ENCODE data around the gene SYF2. TPM values are rescaled to one million over a fixed set of nuclear protein-coding genes. Genes with fewer than 3 reads are reported as not detected.

The SYF2 gene
- total RNA-seq, 1 donor from 2014 or later = 38.4 TPM

DNA sequence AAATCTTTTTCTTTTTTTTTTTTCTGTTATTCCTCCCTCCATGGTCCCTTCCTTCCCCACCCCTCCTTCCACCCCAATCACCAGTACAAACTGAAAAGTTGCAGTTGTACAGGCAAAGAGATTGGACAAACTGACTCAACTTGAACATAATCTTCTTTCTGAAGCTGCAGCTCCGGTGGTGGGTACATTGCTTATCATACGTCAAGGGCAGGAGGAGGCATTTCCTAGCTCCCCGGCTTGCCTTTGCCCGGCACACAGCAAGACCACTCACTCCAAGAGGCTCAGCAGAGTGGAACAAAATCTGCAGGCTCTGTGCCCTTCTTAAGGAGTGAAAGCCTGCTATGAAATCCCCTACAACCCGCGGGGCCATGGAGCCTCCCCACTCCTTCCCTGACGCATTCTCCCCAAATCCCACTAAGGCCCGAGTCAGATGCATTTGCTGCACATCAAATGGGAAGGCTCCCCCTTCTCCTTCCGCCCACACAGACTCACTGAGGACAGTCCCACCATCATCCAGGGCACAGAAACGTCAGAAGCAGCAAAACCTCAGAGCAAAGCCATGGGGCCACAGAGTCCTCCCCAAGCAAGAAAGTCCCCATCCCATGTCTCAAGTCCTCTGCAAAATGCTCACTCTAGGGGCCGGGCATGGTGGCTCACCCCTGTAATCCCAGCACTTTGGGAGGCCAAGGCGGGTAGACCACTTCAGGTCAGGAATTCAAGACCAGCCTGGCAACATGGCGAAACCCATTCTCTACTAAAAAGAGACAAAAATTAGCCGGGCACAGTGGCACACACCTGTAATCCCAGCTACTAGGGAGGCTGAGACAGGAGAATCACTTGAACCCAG lies 45.9 kb downstream of the SYF2 start:
- Mint-ChIP-seq H3K27ac (ENCODE audit: unreplicated experiment) (no peak overlapping the region), H3K27me3 (ENCODE audit: unreplicated experiment) (peaks cover 7% of the 10 kb centered on the region), H3K4me1 (ENCODE audit: unreplicated experiment) (peaks cover 6% of the 10 kb centered on the region), H3K9me3 (ENCODE audit: unreplicated experiment) (no peaks in the 10 kb centered on the region), H3K4me3 (ENCODE audit: unreplicated experiment) (no peak overlapping the region), H3K36me3 (ENCODE audit: unreplicated experiment) (no peaks in the 10 kb centered on the region)
- TF ChIP-seq, protein P1, sequence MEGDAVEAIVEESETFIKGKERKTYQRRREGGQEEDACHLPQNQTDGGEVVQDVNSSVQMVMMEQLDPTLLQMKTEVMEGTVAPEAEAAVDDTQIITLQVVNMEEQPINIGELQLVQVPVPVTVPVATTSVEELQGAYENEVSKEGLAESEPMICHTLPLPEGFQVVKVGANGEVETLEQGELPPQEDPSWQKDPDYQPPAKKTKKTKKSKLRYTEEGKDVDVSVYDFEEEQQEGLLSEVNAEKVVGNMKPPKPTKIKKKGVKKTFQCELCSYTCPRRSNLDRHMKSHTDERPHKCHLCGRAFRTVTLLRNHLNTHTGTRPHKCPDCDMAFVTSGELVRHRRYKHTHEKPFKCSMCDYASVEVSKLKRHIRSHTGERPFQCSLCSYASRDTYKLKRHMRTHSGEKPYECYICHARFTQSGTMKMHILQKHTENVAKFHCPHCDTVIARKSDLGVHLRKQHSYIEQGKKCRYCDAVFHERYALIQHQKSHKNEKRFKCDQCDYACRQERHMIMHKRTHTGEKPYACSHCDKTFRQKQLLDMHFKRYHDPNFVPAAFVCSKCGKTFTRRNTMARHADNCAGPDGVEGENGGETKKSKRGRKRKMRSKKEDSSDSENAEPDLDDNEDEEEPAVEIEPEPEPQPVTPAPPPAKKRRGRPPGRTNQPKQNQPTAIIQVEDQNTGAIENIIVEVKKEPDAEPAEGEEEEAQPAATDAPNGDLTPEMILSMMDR (IDR thresholded peaks at IDR 0.05) = no peak
- no peak for DNase-seq (ENCODE audit: extremely low spot score, unreplicated experiment)

DNA sequence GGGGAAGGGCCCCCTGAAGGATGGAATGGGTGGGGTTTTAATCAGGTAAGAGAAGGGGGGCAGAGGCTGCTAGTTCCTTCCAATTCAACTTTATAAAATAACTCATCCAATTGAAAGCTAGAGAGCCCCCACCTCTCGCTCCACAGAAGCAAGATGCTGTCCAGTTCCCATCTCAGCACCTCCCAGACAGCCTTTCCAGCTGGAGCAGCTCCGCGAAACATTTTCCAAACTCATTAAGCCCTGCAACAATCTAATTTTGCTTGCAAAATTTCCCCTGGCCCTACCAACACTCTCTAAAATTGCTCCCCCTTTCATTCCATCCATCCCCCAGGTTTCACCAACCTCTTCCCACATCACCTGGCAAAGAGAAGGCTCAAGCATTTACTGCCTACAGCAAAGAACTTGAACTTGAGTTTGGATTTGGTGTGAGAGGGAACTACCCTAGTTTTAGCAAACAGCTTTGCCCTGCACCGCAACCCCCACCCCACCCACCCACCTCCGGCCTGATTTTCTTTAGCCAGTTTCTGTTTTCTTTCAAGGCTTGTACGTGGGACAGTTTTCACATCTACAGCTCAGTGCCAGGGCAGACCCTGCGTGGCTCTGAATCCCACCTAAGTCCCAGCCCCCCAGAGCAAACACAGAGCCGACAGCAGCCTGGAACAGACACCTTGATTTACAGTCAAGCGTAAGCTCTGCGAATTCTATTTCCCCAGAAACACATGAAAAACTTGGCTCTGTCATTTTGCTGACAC lies 46.7 kb downstream of the SYF2 start:
- TF ChIP-seq, protein P1 (IDR thresholded peaks at IDR 0.05) = no peak
- no peak overlapping the region for H3K27ac Mint-ChIP-seq (ENCODE audit: unreplicated experiment)
- peaks cover 5% of the 10 kb centered on the region for H3K27me3 Mint-ChIP-seq (ENCODE audit: unreplicated experiment)
- H3K36me3 Mint-ChIP-seq (ENCODE audit: unreplicated experiment) = no peaks in the 10 kb centered on the region
- H3K9me3 Mint-ChIP-seq (ENCODE audit: unreplicated experiment) = no peaks in the 10 kb centered on the region
- peaks cover 6% of the 10 kb centered on the region for H3K4me1 Mint-ChIP-seq (ENCODE audit: unreplicated experiment)
- no peak overlapping the region for H3K4me3 Mint-ChIP-seq (ENCODE audit: unreplicated experiment)
- DNase-seq (ENCODE audit: extremely low spot score, unreplicated experiment) = no peak

DNA sequence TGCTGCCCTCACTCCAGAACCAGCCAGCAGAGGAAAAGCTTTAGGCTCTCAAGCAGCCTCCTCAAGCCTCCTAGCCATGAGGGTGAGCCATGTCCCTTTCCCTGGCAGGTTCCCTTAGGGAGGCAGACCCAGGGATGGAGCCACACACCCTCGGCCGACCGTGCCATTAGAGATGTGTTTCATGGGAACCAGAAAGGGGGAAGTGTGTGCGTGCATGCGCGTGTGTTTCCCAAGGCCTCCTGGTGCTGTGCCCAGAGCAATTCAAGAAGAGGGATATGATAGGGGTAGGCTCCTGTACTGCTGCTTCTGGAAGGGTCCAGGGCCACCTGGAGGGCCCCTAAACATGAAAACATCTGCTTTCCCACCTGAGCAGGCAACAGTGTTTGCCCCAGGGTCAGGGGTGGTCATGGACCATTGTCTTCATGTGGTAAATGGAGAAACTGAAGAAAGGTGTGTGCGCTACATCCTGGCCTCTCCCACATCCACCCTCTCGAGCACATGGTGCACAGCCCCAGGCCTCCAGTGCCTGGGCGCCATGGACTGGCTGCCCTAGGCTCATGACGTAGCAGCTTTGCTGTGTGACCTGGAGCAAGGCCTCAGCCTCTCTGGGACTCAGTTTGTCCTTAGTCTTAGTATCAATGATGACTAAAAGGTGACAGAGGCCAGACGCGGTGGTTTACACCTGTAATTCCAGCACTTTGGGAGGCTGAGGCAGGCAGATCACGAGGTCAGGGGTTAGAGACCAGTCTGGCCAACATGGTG lies 48.1 kb downstream of the SYF2 start:
- Mint-ChIP-seq H3K9me3 (ENCODE audit: unreplicated experiment) (no peaks in the 10 kb centered on the region), H3K4me3 (ENCODE audit: unreplicated experiment) (no peak overlapping the region), H3K27me3 (ENCODE audit: unreplicated experiment) (peaks cover 2% of the 10 kb centered on the region), H3K4me1 (ENCODE audit: unreplicated experiment) (peaks cover 6% of the 10 kb centered on the region), H3K27ac (ENCODE audit: unreplicated experiment) (no peak overlapping the region), H3K36me3 (ENCODE audit: unreplicated experiment) (no peaks in the 10 kb centered on the region)
- DNase-seq (ENCODE audit: extremely low spot score, unreplicated experiment) = no peak
- TF ChIP-seq, protein P1 (IDR thresholded peaks at IDR 0.05) = no peak

DNA sequence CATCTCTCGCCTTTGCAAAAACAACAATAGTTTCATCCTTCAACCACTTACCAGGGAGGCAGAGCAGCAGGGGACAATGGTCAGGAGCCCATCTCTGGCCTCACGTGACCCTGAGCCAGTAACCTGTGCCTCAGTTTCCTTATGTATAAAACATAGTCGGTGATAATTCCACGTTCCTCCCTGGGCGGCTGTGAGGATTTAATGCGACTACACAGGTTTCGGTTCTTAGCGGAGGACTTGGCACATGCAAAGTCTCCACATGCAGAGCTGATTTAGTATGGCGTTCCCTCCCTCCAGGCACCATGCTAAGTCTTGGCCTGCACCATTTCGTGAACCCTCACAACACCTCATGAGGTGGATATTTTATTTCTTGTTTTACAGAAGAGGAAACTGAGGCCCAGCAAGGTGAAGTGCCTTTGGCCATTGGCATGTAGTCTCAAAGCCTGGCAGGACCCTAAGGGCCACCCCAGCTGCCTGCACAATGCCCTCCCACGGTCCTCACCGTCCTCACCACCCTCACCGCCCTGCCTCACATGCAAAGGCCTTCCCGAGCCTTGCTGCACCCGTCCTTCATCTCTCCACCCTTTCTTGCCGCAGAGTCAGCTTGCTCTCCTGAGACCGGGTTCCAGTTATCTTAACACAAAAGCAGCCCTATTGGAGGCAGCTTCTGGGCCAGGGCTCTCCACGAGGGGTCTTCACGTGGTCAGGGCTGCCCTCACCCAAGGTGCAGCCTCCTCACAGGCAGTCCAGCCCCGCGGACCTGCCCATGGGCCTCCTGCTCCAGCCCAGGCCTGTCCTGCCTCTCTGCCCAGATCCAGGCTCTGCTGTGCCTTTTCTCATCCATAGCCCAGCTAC lies 48.9 kb downstream of the SYF2 start:
- TF ChIP-seq, protein P1 (IDR thresholded peaks at IDR 0.05) = no peak
- no peaks in the 10 kb centered on the region for H3K9me3 Mint-ChIP-seq (ENCODE audit: unreplicated experiment)

More for the DNA sequence above, 48.9 kb downstream of the SYF2 start:
- Mint-ChIP-seq H3K4me3 (ENCODE audit: unreplicated experiment) (no peak overlapping the region), H3K27me3 (ENCODE audit: unreplicated experiment) (peaks cover 2% of the 10 kb centered on the region), H3K36me3 (ENCODE audit: unreplicated experiment) (no peaks in the 10 kb centered on the region), H3K4me1 (ENCODE audit: unreplicated experiment) (peaks cover 6% of the 10 kb centered on the region), H3K27ac (ENCODE audit: unreplicated experiment) (no peak overlapping the region)
- DNase-seq (ENCODE audit: extremely low spot score, unreplicated experiment) = no peak
